Lower leg skin (tissue), 4 donors: ENCODE measurements around the gene POLA2. TPM values are rescaled to one million over a fixed set of nuclear protein-coding genes. Genes with fewer than 3 reads are reported as not detected.

Source experiments
- DNase-seq, 2 donors: peaks; one replicate each; pipeline ENCODE4 v3.0.0-alpha.2; 2019; ENCODE audit warnings: low spot score in 2 of 2
- H3K4me3 ChIP-seq: fragments of 200-600 bp; sonication (generic); 2 replicates; pipeline ENCODE4 v1.5.1; 2017; ENCODE audit warnings: mild to moderate bottlenecking, low read depth; ENCODE audit not compliant: poor library complexity, severe bottlenecking
- CTCF ChIP-seq, 3 donors: fragments of 450-650 bp; IDR thresholded peaks; one replicate each; pipeline ENCODE4 v1.5.1; 2016; ENCODE audit warnings: antibody characterized with exemption in 3 of 3, mild to moderate bottlenecking in 3 of 3, moderate library complexity in 2 of 3
- POLR2A ChIP-seq, 2 donors: fragments of 450-650 bp; IDR thresholded peaks; one replicate each; pipeline ENCODE4 v1.6.1; 2016 to 2017; ENCODE audit warnings: antibody characterized with exemption in 2 of 2, mild to moderate bottlenecking in 1 of 2, moderate library complexity in 1 of 2
- WGBS, 2 donors: methylation state at CpG; one replicate each; pipeline ENCODE4 v1.1.5; 2018; 5-methylcytosine and 5-hydroxymethylcytosine counted together
- intact Hi-C: fragments of 100-400 bp; cut with DNase I; formaldehyde crosslinking; loops from one replicate; pipeline ENCODE4 v1.15.0; 2023; ENCODE audit warnings: low total_unique reads
- total RNA-seq, 4 donors: library from RNA; depleted of rRNA; stranded (reverse); fragments of >200 nt; gene quantifications; one replicate each; pipeline ENCODE4 v1.1.0, GENCODE V29; 2016

POLA2 gene
- total RNA-seq, 4 donors from 2014 or later = 6.7 to 11.2 (median 7.6) TPM

- WGBS, 2 donors = 60 to 73% methylated on average over 11 of the region's 11 CpGs
- intact Hi-C loops = no loop called here
- no peak for TF ChIP-seq CTCF (IDR thresholded peaks at IDR 0.05)
- H3K4me3 ChIP-seq = no peak overlapping the region
- no peak for DNase-seq
Measured at GRCh38 chr11:65295001-65295400, 33.2 kb downstream of the POLA2 start.

- no peak for DNase-seq
- TF ChIP-seq POLR2A (IDR thresholded peaks at IDR 0.05) = no peak
- 95 to 99% methylated on average over 11 of the region's 11 CpGs for WGBS, 2 donors
Measured at GRCh38 chr11:65295571-65296341, 34.0 kb downstream of the POLA2 start.

GRCh38 chr11:65297026-65297672, 35.4 kb downstream of the POLA2 start:
- no peak for DNase-seq
- H3K4me3 ChIP-seq = no peak overlapping the region
- TF ChIP-seq CTCF (IDR thresholded peaks at IDR 0.05) = no peak
- TF ChIP-seq POLR2A (IDR thresholded peaks at IDR 0.05) = no peak
- 78 to 82% methylated on average over 12 of the region's 12 CpGs for WGBS, 2 donors
- intact Hi-C loops = no loop called here

More at GRCh38 chr11:65295571-65296341, 34.0 kb downstream of the POLA2 start:
- no peak overlapping the region for H3K4me3 ChIP-seq
- intact Hi-C loops = no loop called here

- intact Hi-C loops = no loop called here
- no peak overlapping the region for H3K4me3 ChIP-seq
- DNase-seq = peak in 1 of 2 donors; percentile 92
- TF ChIP-seq POLR2A (IDR thresholded peaks at IDR 0.05) = no peak
- no peak for TF ChIP-seq CTCF (IDR thresholded peaks at IDR 0.05)
- WGBS, 2 donors = 56 to 88% methylated on average over 6 to 8 of the region's 8 CpGs
Measured at GRCh38 chr11:65298131-65298535, 36.4 kb downstream of the POLA2 start.

- H3K4me3 ChIP-seq = no peak overlapping the region
- no peak for DNase-seq
- 57 to 67% methylated on average over 10 to 12 of the region's 12 CpGs for WGBS, 2 donors
- intact Hi-C loops = no loop called here
- no peak for TF ChIP-seq CTCF (IDR thresholded peaks at IDR 0.05)
Measured at GRCh38 chr11:65298655-65299179, 37.0 kb downstream of the POLA2 start.

DNA sequence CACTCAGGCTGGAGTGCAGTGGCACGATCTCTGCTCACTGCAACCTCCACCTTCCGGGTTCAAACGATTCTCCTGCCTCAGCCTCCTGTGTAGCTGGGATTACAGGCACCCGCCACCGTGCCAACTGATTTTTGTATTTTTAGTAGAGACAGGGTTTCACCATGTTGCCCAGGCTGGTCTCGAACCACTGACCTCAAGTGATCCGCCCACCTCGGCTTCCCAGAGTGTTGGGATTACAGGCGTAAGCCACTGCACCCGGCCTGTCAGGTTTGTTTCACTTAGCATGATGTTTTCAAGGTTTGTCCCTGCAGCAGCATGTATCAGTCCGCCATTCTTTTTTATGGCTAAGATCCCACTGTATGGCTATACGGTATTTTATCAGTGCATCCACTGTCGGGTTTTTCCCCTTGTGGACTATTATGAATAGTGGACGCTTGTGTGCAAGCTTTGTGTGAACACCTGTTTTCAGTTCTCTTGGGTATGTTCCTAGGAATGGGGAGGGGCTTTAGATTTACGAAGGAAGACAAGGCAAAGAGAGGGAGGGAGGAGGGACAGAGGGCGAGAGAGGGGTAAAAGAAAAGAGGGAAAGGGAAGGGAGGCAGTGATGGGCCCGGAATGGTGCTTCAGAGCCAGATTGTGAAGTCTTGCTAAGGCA, 39.0 kb downstream of the POLA2 start:
- no peak overlapping the region for H3K4me3 ChIP-seq
- intact Hi-C loops = no loop called here
- no peak for TF ChIP-seq POLR2A (IDR thresholded peaks at IDR 0.05)
- no peak for TF ChIP-seq CTCF (IDR thresholded peaks at IDR 0.05)
- DNase-seq = no peak
- WGBS, 2 donors = 89 to 90% methylated on average over 17 of the region's 17 CpGs
